ENCODE measurements around the gene POLH.
"Not testable (repeated sequence)": the region's sequence is repeated elsewhere in the genome, so short reads cannot be mapped to it uniquely, and the experiment has no call there.

Gene POLH

GRCh38 chr6:43547222-43547621 lies 28.8 kb upstream of the POLH start:
- peaks cover 89% of the 10 kb centered on the region for H3K36me3 ChIP-seq (ENCODE audit: control insufficient read depth, low read length)

GRCh38 chr6:43557620-43558019 lies 18.4 kb upstream of the POLH start:
- H3K9me2 ChIP-seq (replicated peaks; ENCODE audit: control insufficient read depth, low read length); H3K27ac ChIP-seq (ENCODE audit: low read depth, low read length); H3K4me3 ChIP-seq (ENCODE audit: low read length); H3K79me2 ChIP-seq (ENCODE audit: control insufficient read depth, low read length); H3F3A ChIP-seq (ENCODE audit: control insufficient read depth, insufficient read depth); H3K4me1 ChIP-seq (ENCODE audit: control insufficient read depth, low read length); H3K27me3 ChIP-seq (ENCODE audit: control insufficient read depth, low read length); H3K4me2 ChIP-seq (ENCODE audit: low read length); H4K20me1 ChIP-seq (ENCODE audit: control insufficient read depth, insufficient read depth, low read depth, low read length); H3K9me3 ChIP-seq (ENCODE audit: control insufficient read depth, insufficient read depth, low read length): not testable (repeated sequence)
- peaks cover 94% of the 10 kb centered on the region for H3K36me3 ChIP-seq (ENCODE audit: control insufficient read depth, low read length)

More at GRCh38 chr6:43547222-43547621, 28.8 kb upstream of the POLH start:
- no peak overlapping the region for H3K4me2 ChIP-seq (ENCODE audit: low read length)
- no peak overlapping the region for H3K4me3 ChIP-seq (ENCODE audit: low read length)
- H3K27me3 ChIP-seq (ENCODE audit: control insufficient read depth, low read length) = no peaks in the 10 kb centered on the region
- H3K9me3 ChIP-seq (ENCODE audit: control insufficient read depth, insufficient read depth, low read length) = no peaks in the 10 kb centered on the region
- no peaks in the 10 kb centered on the region for H3K79me2 ChIP-seq (ENCODE audit: control insufficient read depth, low read length)
- H4K20me1 ChIP-seq (ENCODE audit: control insufficient read depth, insufficient read depth, low read depth, low read length) = no peaks in the 10 kb centered on the region
- TF ChIP-seq, protein P1, sequence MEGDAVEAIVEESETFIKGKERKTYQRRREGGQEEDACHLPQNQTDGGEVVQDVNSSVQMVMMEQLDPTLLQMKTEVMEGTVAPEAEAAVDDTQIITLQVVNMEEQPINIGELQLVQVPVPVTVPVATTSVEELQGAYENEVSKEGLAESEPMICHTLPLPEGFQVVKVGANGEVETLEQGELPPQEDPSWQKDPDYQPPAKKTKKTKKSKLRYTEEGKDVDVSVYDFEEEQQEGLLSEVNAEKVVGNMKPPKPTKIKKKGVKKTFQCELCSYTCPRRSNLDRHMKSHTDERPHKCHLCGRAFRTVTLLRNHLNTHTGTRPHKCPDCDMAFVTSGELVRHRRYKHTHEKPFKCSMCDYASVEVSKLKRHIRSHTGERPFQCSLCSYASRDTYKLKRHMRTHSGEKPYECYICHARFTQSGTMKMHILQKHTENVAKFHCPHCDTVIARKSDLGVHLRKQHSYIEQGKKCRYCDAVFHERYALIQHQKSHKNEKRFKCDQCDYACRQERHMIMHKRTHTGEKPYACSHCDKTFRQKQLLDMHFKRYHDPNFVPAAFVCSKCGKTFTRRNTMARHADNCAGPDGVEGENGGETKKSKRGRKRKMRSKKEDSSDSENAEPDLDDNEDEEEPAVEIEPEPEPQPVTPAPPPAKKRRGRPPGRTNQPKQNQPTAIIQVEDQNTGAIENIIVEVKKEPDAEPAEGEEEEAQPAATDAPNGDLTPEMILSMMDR (IDR thresholded peaks at IDR 0.05; ENCODE audit: low read depth, low read length, poor library complexity, severe bottlenecking) = no peak
- TF ChIP-seq EZH2phosphoT487 (IDR thresholded peaks at IDR 0.05; ENCODE audit: borderline replicate concordance, low read length) = no peak
- no peaks in the 10 kb centered on the region for H3K9me2 ChIP-seq (replicated peaks; ENCODE audit: control insufficient read depth, low read length)
- H3K27ac ChIP-seq (ENCODE audit: low read depth, low read length) = no peak overlapping the region
- H3K4me1 ChIP-seq (ENCODE audit: control insufficient read depth, low read length) = no peaks in the 10 kb centered on the region
- H3F3A ChIP-seq (ENCODE audit: control insufficient read depth, insufficient read depth) = no peaks in the 10 kb centered on the region; the same call in 1 of the 2 replicates

DNA sequence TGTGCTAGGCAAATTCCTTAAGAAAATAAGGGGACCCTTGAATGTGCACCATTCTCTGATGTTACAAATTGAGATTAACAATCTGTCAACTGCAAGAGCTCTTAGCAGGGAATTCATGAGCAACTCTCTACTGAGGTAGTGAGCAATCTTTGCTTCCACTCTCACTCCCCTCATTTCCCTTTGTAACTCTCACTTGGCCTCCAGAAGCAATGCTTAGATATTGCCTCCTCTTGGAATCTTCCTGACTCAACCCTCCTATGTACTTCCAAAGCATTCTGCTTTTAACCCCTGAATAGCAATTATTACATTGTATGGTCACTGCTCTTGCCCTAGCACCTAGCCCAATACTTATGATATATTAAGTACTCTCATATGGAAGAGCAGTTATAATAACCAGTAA lies 16.7 kb upstream of the POLH start:
- H3K9me2 ChIP-seq (replicated peaks; ENCODE audit: control insufficient read depth, low read length) = no peaks in the 10 kb centered on the region
- TF ChIP-seq, protein P1 (IDR thresholded peaks at IDR 0.05; ENCODE audit: low read depth, low read length, poor library complexity, severe bottlenecking) = no peak
- TF ChIP-seq EZH2phosphoT487 (IDR thresholded peaks at IDR 0.05; ENCODE audit: borderline replicate concordance, low read length) = no peak
- H3K4me1 ChIP-seq (ENCODE audit: control insufficient read depth, low read length) = no peaks in the 10 kb centered on the region
- no peaks in the 10 kb centered on the region for H3K79me2 ChIP-seq (ENCODE audit: control insufficient read depth, low read length)
- H3F3A ChIP-seq (ENCODE audit: control insufficient read depth, insufficient read depth) = no peaks in the 10 kb centered on the region
- H4K20me1 ChIP-seq (ENCODE audit: control insufficient read depth, insufficient read depth, low read depth, low read length) = no peaks in the 10 kb centered on the region
- H3K27me3 ChIP-seq (ENCODE audit: control insufficient read depth, low read length) = no peaks in the 10 kb centered on the region
- no peaks in the 10 kb centered on the region for H3K9me3 ChIP-seq (ENCODE audit: control insufficient read depth, insufficient read depth, low read length)
- peaks cover 97% of the 10 kb centered on the region for H3K36me3 ChIP-seq (ENCODE audit: control insufficient read depth, low read length)
- H3K4me3 ChIP-seq (ENCODE audit: low read length) = no peak overlapping the region
- H3K4me2 ChIP-seq (ENCODE audit: low read length) = no peak overlapping the region
- H3K27ac ChIP-seq (ENCODE audit: low read depth, low read length) = no peak overlapping the region

- H3K9me3 ChIP-seq (ENCODE audit: control insufficient read depth, insufficient read depth, low read length) = no peaks in the 10 kb centered on the region
- H3K27me3 ChIP-seq (ENCODE audit: control insufficient read depth, low read length) = no peaks in the 10 kb centered on the region
- H3K4me1 ChIP-seq (ENCODE audit: control insufficient read depth, low read length) = peaks cover 6% of the 10 kb centered on the region; the same call in 1 of the 2 replicates
- no peaks in the 10 kb centered on the region for H3K9me2 ChIP-seq (replicated peaks; ENCODE audit: control insufficient read depth, low read length)
- no peaks in the 10 kb centered on the region for H3F3A ChIP-seq (ENCODE audit: control insufficient read depth, insufficient read depth)
- no peak overlapping the region for H3K4me2 ChIP-seq (ENCODE audit: low read length)
- peaks cover 63% of the 10 kb centered on the region for H3K36me3 ChIP-seq (ENCODE audit: control insufficient read depth, low read length)
- H4K20me1 ChIP-seq (ENCODE audit: control insufficient read depth, insufficient read depth, low read depth, low read length) = 0 out of 2 replicates have a peak, but pooled peaks cover 2% of the 10 kb centered on the region
- no peak for TF ChIP-seq EZH2phosphoT487 (IDR thresholded peaks at IDR 0.05; ENCODE audit: borderline replicate concordance, low read length)
- TF ChIP-seq, protein P1 (IDR thresholded peaks at IDR 0.05; ENCODE audit: low read depth, low read length, poor library complexity, severe bottlenecking) = no peak
- no peak overlapping the region for H3K27ac ChIP-seq (ENCODE audit: low read depth, low read length)
- peaks cover 37% of the 10 kb centered on the region for H3K79me2 ChIP-seq (ENCODE audit: control insufficient read depth, low read length)
- no peak overlapping the region for H3K4me3 ChIP-seq (ENCODE audit: low read length)
These were observed 5.0 kb upstream of the POLH start for GRCh38 chr6:43570876-43571441.

All from DOHH2 (cell line).